ENCODE data around the gene ST7L.
"Not testable (repeated sequence)": the region's sequence is repeated elsewhere in the genome, so short reads cannot be mapped to it uniquely, and the experiment has no call there.

Gene ST7L

DNA sequence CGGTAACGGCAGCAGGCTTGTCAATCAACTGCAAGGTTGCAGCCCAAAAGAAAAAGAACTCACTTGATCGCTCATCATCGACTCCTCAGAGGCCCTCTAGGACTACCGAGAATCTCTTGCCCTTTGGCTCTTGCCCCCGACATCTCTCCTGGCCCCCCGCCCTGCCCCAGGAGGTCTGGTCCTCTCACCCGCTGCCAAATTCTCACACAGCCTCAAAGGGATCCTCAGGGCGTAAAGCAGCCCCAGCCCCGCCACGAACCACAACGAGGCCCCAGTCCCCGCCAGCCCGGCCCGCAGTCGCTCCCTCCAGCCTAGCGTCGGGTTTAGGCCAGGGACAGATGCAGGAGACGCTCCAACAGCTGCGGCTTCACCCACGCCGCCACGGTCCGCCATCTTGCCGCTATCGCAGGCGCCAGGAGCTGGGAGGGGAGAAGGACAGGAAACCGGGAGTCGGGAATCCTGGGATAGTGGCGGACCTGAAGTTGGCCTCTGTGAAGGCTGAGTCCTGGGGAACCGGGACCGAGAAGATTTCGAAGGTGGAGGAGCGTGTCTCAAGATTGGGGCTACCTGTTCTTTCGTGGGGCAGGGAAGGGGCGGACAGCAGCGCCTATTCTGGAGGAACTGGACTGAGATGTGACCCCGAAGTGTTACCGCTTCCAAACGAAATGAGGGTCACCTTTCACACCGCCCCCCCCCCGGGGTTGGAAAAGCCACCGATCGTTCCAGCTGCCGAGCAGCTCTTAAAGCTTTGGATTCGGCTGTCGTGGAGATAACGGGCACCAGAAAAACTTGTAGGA lies at the start of gene ST7L:
Gene ST7L, minus strand, starts transcription at position 421 of the 797 bp plus-strand sequence. Its CDS starts 28 bp downstream, at position 393.
- peak; percentile 32 for DNase-seq (ENCODE audit: low read depth)

GRCh38 chr1:112666946-112667345 lies 48.0 kb upstream of the ST7L start:
- DNase-seq (ENCODE audit: low read depth): no peak

DNA sequence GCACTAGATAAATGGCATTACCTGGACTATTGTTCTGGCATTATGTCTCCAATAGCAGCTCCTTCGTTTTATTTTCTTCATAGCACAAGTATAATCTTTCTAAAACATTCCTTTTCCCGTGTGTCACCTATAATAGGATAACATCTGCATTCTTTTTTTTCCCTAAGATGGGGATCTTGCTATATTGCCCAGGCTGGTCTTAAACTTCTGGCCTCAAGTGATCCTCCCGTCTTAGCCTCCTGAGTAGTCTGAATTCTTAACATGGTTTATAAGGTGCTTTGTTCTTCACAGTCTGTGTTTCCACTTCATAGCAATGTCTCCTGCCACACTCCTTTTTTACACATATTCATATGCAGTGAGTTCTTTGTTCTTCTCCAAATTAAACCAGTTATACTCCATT lies 46.9 kb upstream of the ST7L start:
- DNase-seq (ENCODE audit: low read depth): no peak

DNA sequence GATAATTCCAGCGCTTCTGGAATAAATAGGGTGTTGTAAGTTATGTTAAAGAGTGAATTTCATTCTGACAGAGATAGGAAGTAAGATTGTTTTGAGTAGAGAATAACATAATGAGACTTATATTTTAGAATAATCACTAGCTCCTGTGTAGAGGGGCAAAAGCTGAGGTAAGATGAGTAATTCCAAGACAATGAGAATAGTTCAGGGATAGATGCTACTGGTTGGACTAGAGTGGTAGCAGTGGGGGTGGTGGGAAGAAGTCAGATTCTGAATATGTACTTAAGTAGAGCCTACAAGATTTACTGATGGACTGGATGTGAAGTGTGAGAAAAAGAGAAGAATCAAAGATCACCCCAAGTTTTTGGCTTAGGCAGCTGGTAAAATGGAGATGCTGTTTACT lies 32.3 kb upstream of the ST7L start:
- DNase-seq (ENCODE audit: low read depth): no peak

DNA sequence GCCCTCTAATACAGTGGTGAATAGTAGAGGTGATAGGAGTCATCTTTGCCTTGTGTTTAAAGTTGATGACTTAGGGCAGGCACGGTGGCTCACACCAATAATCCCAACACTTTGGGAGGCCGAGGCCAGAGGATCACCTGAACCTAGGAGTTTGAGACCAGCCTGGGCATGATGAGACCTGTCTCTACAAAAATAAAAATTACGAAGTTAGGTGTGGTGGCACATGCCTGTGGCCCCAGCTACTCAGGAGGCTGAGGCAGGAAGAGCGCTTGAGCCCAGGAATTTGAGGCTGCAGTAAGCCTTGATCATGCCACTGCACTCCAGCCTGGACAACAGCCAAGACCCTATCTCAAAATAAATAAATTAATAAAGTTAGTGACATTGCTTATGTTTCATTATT lies 27.3 kb upstream of the ST7L start:
- no peak for DNase-seq (ENCODE audit: low read depth)

GRCh38 chr1:112643080-112643479 lies 24.1 kb upstream of the ST7L start:
- DNase-seq (ENCODE audit: low read depth): no peak

- not testable (repeated sequence) for DNase-seq (ENCODE audit: low read depth)
Measured at GRCh38 chr1:112640437-112640836, 21.5 kb upstream of the ST7L start.

DNA sequence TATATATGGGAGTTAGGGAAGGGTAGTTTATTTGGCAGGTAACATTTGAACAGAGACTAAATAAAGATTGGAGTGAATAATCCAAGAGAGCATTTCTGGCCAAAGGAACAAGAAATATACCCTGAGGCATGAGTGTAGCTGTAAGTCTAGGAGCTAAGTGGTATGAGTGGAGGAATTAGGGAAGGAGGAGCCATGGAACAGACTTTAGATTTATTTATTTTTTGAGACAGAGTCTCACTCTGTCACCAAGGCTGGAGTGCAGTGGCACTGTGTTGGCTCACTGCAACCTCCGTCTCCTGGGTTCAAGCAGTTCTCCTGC lies 19.1 kb upstream of the ST7L start:
- DNase-seq (ENCODE audit: low read depth): no peak

- no peak for DNase-seq (ENCODE audit: low read depth)
Measured at GRCh38 chr1:112637254-112638109, 18.5 kb upstream of the ST7L start.

DNA sequence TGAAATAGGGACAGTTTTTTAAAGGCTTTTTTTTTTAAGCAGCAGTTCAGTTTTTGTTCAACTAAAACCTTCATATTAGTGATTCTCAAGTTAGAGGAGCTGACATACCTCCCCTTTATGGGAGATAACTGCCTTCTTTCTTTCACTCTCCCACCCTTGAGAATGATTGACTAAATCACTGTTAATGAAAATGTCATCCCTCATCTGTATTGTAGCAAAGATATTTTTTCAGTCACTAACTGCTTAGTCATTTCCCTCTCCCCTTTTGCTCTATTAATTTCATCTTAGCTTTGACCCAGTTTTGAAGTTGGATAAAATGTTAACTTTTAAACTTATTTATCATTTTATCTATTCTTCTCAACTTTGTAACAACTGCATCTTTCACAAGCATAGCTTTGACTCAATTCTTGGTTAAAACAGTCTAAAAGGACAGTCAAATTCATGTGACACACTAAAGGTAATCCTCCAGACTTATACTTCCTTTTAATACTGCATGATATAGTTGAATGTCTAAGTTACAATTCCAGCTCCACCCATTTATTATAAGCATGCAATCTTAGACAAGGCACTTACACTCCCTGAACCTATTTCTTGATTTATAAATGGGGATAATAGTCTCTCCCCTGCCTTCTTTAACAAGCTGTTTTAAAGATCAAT lies 17.8 kb upstream of the ST7L start:
- DNase-seq (ENCODE audit: low read depth): no peak

GRCh38 chr1:112636056-112636455 lies 17.1 kb upstream of the ST7L start:
- no peak for DNase-seq (ENCODE audit: low read depth)

- DNase-seq (ENCODE audit: low read depth): no peak
Measured at GRCh38 chr1:112634367-112634766, 15.4 kb upstream of the ST7L start.

DNA sequence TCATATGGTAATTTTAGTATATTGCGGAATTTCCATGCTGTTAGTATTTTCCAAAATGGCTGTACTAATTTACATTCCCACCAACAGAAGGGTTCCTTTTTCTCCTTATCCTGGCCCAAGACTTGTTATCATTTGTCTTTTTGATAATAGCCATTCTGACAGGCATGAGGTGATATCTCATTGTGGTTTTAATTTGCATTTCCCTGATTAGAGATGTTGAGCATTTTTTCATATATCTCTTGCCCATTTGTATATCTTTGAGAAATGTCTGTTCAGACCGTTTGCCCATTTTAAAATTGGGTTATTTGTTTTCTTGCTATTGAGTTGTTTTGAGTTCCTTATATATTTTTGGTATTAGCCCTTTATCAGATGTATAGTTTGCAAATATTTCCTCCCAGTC lies 14.7 kb upstream of the ST7L start:
- DNase-seq (ENCODE audit: low read depth): no peak

- DNase-seq (ENCODE audit: low read depth): no peak
Measured at GRCh38 chr1:112629256-112629655, 10.3 kb upstream of the ST7L start.

- no peak for DNase-seq (ENCODE audit: low read depth)
Measured at GRCh38 chr1:112628516-112628915, 9.6 kb upstream of the ST7L start.

GRCh38 chr1:112626887-112627286 lies 7.9 kb upstream of the ST7L start:
- DNase-seq (ENCODE audit: low read depth): no peak

DNA sequence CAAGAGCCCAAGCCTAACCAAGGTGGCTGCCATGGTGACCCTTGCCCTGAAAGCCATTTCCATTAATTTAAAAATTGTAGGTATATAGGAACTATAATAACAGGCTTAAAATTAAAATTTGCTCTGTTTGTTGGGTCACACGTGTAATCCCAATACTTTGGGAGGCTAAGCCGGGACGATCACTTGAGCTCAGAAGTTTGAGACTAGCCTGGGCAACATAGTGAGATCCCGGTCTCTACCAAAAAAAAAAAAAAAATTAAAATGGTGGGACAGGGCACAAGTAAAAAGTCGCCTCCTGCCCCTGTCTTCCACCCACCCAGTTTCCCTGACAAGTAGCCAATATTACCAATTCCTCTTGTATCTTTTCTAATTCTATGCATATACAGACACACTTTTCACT lies 7.3 kb upstream of the ST7L start:
- no peak for DNase-seq (ENCODE audit: low read depth)

DNA sequence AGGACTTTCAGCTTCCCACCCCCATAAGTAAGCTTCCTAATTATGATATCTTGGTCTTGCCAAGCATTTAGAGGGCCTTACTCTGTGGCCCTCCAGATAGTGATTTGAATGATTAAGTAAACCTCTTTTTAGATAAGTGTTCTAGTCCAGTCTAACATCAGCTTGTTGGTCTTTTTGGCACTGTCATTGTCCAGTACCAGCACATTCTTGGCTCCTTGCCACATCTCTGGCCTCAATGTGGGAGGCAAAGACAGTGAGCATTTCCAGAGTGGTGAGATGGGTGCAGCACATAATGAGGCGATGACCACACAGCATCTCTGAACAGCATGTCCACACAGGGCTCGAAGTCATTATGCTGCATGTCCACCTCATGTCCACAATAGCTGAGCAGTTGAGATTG lies 6.8 kb upstream of the ST7L start:
- no peak for DNase-seq (ENCODE audit: low read depth)

GRCh38 chr1:112624493-112624892 lies 5.6 kb upstream of the ST7L start:
- not testable (repeated sequence) for DNase-seq (ENCODE audit: low read depth)

DNA sequence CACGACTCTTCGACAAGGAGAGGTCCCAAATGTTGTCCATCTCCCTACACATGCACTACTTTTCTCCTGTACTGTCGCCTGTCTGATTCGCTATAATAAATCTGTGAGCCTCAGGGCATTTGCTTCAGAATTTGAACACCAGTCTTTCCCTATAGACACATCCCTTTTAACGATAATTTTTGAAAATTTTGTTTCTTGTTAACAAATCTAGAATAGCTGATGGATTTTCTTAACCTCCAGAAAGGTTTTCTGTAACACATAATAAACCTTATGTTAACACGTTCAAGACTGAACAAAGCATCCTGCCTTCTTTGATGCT lies 1.4 kb upstream of the ST7L start:
- no peak for DNase-seq (ENCODE audit: low read depth)

DNA sequence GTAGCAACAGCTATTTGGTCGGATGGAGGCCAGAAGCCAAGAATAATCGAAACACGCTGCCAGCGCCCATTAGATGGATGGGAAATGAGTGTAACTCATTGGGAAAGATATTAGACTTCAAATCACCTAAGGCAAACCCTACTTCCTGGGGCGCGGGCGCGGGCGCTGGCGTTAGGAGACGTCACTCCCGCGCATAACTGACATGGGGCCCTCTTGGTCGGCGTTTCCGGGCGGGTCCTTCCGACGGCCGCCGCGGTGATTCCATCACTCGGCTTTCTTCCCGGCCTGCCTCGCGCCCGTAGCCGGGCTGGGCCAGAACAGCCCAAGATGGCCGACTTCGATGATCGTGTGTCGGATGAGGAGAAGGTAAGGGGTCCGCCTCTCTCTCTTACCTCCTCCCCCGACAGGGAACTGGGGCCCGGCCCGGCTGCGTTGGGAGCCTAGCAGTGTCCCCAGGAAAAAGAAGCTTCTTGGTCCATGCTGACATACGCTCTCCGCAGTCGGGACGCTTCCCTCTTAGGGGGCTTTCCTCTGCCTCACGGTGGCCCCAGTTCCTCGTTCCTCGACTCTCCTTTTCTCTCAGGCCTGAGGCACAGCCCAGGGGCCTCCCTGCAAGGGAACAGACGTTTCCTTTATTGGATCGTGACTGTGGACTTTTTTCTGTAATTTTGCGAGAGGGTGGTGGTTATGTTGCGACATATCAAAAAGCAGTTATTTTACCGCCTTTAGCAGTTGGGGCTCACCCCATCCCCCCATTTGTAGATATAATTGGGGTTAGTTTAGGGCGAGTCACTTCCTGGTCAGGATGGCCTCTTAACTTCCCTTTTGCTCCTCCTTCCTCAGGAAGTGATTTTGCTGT lies 806 bp upstream of the ST7L start, which contains the start of gene CAPZA1:
Gene CAPZA1, plus strand, starts transcription at position 315 of the 859 bp plus-strand sequence. Its CDS starts 13 bp downstream, at position 328.
- peak; percentile 86 for DNase-seq (ENCODE audit: low read depth)

GRCh38 chr1:112618114-112618720 lies 724 bp downstream of the ST7L start:
- DNase-seq (ENCODE audit: low read depth): no peak
